RKO (cell line): Measurements from ENCODE around the gene PGGT1B.
A peak's percentile ranks its signal among the peaks of the same experiment; 100 is the strongest.
"Not testable (repeated sequence)": the region's sequence is repeated elsewhere in the genome, so short reads cannot be mapped to it uniquely, and the experiment has no call there.

Experiments
- DNase-seq: peaks from one replicate; pipeline ENCODE4 v3.0.0-alpha.2; 2016; ENCODE audit warnings: low spot score

The PGGT1B gene

GRCh38 chr5:115257981-115258380, 4.7 kb downstream of the PGGT1B start:
- DNase-seq = no peak

- not testable (repeated sequence) for DNase-seq
These were observed 13.3 kb downstream of the PGGT1B start for GRCh38 chr5:115249379-115249778.

DNA sequence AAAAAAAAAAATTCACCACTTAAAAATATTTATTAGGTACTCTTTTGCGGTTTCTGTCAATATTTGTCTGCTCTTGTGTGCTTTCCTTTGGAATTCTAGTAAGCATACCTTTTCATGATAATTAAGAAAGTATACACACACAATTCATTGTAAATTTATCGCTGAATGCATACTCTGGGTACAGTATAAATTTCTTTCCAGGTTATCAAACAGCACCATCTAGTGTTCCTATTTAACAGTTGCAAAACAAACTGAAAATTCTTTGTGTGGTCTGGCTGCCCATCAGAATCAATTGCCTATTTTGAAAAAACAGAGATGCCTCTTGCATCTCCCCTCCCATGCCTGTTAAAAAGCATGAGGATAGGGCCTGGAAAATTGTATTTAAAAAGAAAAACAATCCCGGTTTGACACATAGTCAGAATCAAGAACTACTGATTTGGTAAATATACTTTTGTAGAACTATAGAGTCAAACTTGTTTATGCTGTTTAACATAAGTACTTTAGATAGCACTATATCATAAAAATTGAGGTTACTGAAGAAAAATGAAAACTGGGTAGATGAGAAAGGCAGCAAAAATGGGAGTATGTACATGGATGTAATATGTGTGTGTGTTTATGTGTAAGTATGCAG, 16.2 kb downstream of the PGGT1B start:
- peak; percentile 74 for DNase-seq

GRCh38 chr5:115243412-115243811, 19.3 kb downstream of the PGGT1B start:
- peak; percentile 17 for DNase-seq

DNA sequence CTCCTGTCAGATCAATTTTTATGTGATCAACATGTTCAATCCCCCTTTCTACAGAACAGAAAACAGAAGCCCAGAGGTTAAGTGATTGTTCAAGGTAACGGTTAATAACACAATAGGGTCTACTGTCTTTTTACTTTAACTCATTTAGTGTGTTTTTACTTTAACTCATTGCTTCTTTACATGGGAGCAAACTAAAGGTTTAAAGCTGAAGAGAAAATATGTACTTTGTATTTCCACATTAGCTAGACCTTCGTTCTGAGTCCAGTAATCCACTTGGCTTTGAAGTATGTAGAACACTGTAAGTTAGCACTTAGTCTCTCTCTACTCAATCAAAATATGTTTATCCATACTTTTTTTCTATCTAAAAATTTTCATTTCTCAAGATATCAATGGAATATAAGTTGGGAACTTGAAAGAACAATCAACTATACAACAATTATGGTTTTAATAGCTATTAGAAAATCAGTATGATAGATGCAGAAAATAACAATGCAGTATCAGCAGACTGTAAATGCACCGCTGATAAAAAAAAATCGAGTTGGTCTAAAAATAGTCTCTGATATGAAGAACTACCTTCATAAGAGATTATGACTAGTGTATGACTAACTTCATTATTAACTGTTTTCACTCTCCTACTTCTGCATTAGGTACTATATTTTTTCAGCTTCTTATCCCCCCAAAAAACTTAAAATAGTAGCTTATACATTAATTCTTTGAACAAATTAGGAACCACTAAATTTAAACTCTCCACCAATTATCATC, 20.6 kb downstream of the PGGT1B start:
- DNase-seq = no peak

GRCh38 chr5:115237066-115237465, 25.6 kb downstream of the PGGT1B start:
- no peak for DNase-seq

DNA sequence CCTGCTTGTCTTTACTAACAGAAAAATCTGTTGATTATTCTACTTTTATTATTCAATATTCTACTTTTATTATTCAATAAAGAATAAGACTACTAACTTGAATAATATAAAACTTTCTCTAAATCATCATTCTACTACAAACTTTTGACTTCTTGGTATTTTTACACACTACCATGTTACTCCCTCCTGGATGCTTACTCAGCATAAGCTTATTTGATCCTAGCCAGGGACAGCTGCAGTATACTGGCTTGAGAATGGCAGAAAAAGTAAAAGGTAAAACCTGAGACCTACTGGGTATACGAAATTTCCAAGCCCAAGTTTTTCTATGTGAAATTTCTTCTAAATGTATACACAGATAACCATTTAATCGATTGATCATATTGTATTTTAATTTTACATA, 26.1 kb downstream of the PGGT1B start:
- DNase-seq = no peak

DNA sequence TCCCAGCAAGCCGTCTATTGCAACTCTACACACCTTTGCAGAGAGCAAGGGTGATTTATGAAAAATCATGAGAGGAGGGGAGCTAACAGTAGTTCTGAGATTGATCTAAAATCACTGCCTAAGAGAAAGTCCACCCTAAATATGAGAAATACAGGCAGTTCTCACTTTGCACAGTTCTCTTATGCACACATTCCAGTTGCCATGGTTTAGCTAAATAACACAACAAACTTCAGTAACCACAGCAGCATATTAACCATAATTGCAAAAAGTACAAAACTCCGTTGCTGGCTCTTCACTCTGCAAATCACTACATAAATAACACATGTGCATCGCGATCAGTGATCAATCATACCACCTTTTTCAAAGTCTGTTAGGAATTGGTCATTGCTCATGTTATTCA, 31.1 kb downstream of the PGGT1B start:
- no peak for DNase-seq

- no peak for DNase-seq
These were observed 33.1 kb downstream of the PGGT1B start for GRCh38 chr5:115229606-115230005.

- DNase-seq = no peak
These were observed 35.4 kb downstream of the PGGT1B start for GRCh38 chr5:115227281-115227680.

DNA sequence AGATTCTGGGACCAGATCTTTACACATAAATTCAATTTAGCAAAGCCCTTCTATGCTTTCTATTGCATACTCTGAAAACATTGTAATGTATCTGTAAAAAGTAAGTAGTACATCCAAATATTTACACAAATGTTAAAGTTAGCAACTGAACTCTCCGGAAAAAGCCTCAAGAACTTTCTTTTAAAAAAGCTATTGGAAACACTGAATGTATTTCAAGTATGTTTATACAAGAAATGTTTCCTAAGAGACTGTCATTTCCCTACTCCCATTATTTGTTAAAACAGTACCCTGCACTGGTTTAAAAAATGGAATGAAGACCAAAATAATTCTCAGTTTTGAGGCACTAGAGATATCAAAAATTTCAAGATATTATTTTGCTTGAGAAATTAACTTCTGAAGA, 48.1 kb downstream of the PGGT1B start:
- DNase-seq = no peak

DNA sequence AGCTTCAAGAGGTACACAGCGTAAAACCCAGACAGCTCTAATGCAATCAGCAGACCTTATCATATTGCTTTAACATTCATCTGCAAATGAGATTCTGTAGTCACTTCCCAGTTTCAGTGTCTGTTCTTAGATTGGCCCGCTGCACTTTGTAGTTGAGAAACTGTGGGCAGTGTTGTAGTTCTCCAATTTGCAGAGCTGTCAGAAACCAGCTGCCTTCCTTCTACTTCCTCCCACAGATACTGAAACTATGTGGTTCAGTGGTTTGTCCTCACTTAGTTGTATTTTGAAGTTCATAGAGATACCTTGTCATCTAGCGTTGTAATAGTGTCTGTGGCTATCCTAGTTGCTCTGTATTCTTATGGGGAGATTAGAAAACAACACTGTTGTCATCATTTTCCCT, 53.4 kb downstream of the PGGT1B start:
- DNase-seq = no peak

- DNase-seq = no peak
These were observed 59.7 kb downstream of the PGGT1B start for GRCh38 chr5:115202952-115203351.

GRCh38 chr5:115196161-115196560, 66.5 kb downstream of the PGGT1B start:
- DNase-seq = no peak

- DNase-seq = no peak
These were observed 68.0 kb downstream of the PGGT1B start for GRCh38 chr5:115194676-115195075.

DNA sequence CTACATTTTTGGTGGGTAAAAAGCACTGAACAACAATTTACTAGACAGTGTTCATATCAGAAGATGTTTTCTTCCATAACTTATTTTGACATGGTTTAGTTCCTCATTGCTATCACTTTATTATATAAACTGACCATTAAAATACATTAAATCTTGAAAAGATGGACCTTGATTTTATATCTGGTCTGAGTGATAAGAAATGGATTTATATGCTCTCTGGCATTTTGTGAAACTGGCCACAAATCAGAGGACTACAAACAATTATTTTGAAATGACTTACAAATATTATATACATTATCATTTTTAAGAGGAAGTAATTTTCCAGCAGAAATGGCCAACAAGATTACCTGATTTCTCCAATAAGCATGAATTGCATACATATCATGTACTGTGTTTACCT, 69.4 kb downstream of the PGGT1B start:
- no peak for DNase-seq

DNA sequence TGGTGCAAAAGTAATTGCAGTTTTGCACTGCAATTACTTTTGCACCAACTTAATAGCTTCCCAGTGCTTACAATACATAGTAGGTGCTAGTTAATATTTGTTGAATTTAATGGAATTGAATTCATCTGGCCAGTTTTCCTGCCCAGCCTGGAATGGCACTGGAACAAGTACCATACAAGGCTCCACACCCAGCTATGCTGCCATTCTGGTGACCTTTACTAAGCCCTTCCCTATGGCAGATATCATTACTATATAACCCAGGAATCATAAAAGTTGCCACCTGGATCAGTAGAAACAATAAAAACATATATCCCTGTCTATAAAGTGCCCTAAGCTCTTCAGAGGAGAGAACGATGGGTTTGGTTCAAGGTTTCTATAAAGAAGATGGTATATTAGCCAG, 70.6 kb downstream of the PGGT1B start:
- no peak for DNase-seq

GRCh38 chr5:115191474-115192031, 71.1 kb downstream of the PGGT1B start:
- DNase-seq = no peak

DNA sequence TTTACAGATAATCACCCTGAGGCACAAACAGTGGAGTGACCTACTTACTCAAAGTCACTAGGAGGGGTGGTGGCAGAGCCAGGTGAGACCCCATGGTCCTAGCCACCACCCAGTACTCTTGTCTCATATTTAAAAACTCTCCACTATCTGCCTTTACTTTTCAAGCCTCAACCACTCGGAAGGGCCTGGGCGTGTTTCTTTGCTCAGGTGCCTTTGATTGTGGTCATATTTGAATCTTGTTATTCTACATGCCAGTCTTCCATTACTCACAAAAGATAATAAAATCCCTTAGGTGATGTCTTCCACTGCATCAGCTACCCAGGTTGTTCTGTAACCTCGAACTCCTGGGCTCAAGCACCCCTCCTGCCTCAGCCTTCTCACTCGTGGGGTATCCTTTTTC, 72.3 kb downstream of the PGGT1B start:
- DNase-seq = no peak

GRCh38 chr5:115189866-115190265, 72.8 kb downstream of the PGGT1B start:
- DNase-seq = no peak

GRCh38 chr5:115186794-115187193, 75.9 kb downstream of the PGGT1B start:
- DNase-seq = peak; percentile 66

- DNase-seq = no peak
These were observed 77.9 kb downstream of the PGGT1B start for GRCh38 chr5:115184770-115185169.

GRCh38 chr5:115181757-115182156, 80.9 kb downstream of the PGGT1B start:
- no peak for DNase-seq
